ENCODE results near the gene HECTD4. TPM values are rescaled to one million over a fixed set of nuclear protein-coding genes. Genes with fewer than 3 reads are reported as not detected.

HECTD4 gene
- total and polyA plus RNA-seq, 11 donors, result 6.3 to 30.7 (median 23.1) TPM

- Histone ChIP-seq H3K9me3 (no peaks in the 10 kb centered on the region), H3K36me3 (no peaks in the 10 kb centered on the region), H3K4me3 (peak within 1 kb of the TSS; percentile 63 to 96 (median 81)), H3K27ac (peak within 1 kb of the TSS; percentile 75 to 95 (median 90)), H3K27me3 (no peaks in the 10 kb centered on the region), H3K4me1 (peaks cover 7 to 74% (median 57%) of the 10 kb centered on the region in 12 donors)
- peak; percentile 98 to 100 (median 99) for DNase-seq
- intact Hi-C loops (cut with DNase I), result loop anchor here in 1 of 10 donors (10.0 kb wide), 1 partner anchor 111 kb away; the partner anchor contains the start of genes ERP29 and TMEM116
- WGBS, 4 donors, result 0 to 1% (median 0%) methylated on average over 29 to 63 of the region's 63 CpGs
- TF ChIP-seq, protein P1, sequence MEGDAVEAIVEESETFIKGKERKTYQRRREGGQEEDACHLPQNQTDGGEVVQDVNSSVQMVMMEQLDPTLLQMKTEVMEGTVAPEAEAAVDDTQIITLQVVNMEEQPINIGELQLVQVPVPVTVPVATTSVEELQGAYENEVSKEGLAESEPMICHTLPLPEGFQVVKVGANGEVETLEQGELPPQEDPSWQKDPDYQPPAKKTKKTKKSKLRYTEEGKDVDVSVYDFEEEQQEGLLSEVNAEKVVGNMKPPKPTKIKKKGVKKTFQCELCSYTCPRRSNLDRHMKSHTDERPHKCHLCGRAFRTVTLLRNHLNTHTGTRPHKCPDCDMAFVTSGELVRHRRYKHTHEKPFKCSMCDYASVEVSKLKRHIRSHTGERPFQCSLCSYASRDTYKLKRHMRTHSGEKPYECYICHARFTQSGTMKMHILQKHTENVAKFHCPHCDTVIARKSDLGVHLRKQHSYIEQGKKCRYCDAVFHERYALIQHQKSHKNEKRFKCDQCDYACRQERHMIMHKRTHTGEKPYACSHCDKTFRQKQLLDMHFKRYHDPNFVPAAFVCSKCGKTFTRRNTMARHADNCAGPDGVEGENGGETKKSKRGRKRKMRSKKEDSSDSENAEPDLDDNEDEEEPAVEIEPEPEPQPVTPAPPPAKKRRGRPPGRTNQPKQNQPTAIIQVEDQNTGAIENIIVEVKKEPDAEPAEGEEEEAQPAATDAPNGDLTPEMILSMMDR (IDR thresholded peaks at IDR 0.05), result no peak
- peak; percentile 98 to 99 for TF ChIP-seq POLR2A (IDR thresholded peaks at IDR 0.05)
- peak; percentile 97 to 99 (median 98) for ATAC-seq
These were observed 256.8 kb downstream of the HECTD4 start, which contains the start of gene TRAFD1 for GRCh38 chr12:112125250-112125999. TRAFD1 (plus strand) TSS chr12:112125560; CDS start chr12:112130523, 4,963 bp downstream.

GRCh38 chr12:112124918-112125249 is 257.3 kb downstream of the HECTD4 start:
- intact Hi-C loops (cut with DNase I), result loop anchor here in 1 of 10 donors (10.0 kb wide), 1 partner anchor 110 kb away; the partner anchor contains the start of genes ERP29 and TMEM116
- no peaks in the 10 kb centered on the region for H3K36me3 ChIP-seq

GRCh38 chr12:112122823-112123690 is 259.2 kb downstream of the HECTD4 start:
- H3K4me3 ChIP-seq, result no peak overlapping the region
- no peaks in the 10 kb centered on the region for H3K36me3 ChIP-seq
- ATAC-seq (no peak), DNase-seq (no peak)
- TF ChIP-seq, protein P1 (IDR thresholded peaks at IDR 0.05), result no peak
- no peak for TF ChIP-seq POLR2A (IDR thresholded peaks at IDR 0.05)
- 56 to 65% (median 59%) methylated on average over 12 of the region's 12 CpGs for WGBS, 4 donors
- H3K27me3 ChIP-seq, result no peaks in the 10 kb centered on the region
- H3K27ac ChIP-seq, result peak overlapping the region; percentile 62 to 93 (median 85)
- no peaks in the 10 kb centered on the region for H3K9me3 ChIP-seq
- intact Hi-C loops (cut with DNase I), result loop anchor here in 1 of 10 donors (10.0 kb wide), 1 partner anchor 108 kb away; the partner anchor contains the start of genes ERP29 and TMEM116
- peaks cover 3 to 52% (median 38%) of the 10 kb centered on the region in 12 donors for H3K4me1 ChIP-seq

More at GRCh38 chr12:112124918-112125249, 257.3 kb downstream of the HECTD4 start:
- TF ChIP-seq, protein P1 (IDR thresholded peaks at IDR 0.05), result no peak
- TF ChIP-seq POLR2A (IDR thresholded peaks at IDR 0.05), result no peak
- Histone ChIP-seq H3K4me1 (peaks cover 7 to 69% (median 52%) of the 10 kb centered on the region in 12 donors), H3K9me3 (no peaks in the 10 kb centered on the region), H3K27me3 (no peaks in the 10 kb centered on the region), H3K4me3 (peak overlapping the region in 8 of 12 donors; percentile 69 to 96 (median 78)), H3K27ac (peak overlapping the region in 11 of 12 donors; percentile 33 to 95 (median 87))
- ATAC-seq (no peak), DNase-seq (no peak)
- 0 to 3% (median 0%) methylated on average over 1 of the region's 1 CpG for WGBS, 4 donors
